Hematopoietic multipotent progenitor cell treated with erythropoietin and hydrocortisone succinate and interleukin-3 and kit ligand, for 6 days (in vitro differentiated cells): ENCODE measurements around the gene FURIN.
"Not testable (repeated sequence)": the region's sequence is repeated elsewhere in the genome, so short reads cannot be mapped to it uniquely, and the experiment has no call there.

Source experiments
- DNase-seq: peaks from one replicate; pipeline ENCODE4 v3.0.0-alpha.2; 2015

Gene FURIN

DNA sequence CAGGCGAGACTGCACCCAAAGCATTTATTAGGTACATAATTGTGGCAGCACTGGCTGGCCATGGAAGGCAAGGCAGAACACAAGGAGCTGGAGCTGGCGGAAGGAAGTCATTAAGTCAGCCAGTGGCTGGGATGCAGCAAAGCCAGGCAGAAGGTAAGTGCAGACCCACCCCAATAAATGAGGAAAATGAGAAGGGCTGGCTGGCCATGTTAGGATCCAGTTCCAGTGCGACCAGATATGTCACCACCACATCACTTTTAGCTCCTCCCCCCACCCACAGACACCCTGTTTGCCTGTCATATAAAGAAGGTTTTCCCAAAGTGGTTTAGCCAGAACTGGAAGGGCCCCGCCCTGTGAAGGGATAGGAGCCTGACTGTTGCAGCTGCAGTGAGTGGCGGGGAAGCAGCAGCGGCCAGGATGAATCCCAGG is at the start of gene FURIN:
FURIN (plus strand) TSS at position 328 of the 429 bp plus-strand sequence. CDS start 7,153 bp downstream, outside the sequence.
- peak; percentile 42 for DNase-seq

GRCh38 chr15:90819390-90819789 is 49.0 kb upstream of the FURIN start:
- peak; percentile 37 for DNase-seq

GRCh38 chr15:90819850-90820249 is 48.5 kb upstream of the FURIN start:
- DNase-seq: peak; percentile 54

GRCh38 chr15:90820481-90820880 is 47.9 kb upstream of the FURIN start:
- no peak for DNase-seq

- DNase-seq: no peak
These were observed 46.0 kb upstream of the FURIN start for GRCh38 chr15:90822204-90822955.

DNA sequence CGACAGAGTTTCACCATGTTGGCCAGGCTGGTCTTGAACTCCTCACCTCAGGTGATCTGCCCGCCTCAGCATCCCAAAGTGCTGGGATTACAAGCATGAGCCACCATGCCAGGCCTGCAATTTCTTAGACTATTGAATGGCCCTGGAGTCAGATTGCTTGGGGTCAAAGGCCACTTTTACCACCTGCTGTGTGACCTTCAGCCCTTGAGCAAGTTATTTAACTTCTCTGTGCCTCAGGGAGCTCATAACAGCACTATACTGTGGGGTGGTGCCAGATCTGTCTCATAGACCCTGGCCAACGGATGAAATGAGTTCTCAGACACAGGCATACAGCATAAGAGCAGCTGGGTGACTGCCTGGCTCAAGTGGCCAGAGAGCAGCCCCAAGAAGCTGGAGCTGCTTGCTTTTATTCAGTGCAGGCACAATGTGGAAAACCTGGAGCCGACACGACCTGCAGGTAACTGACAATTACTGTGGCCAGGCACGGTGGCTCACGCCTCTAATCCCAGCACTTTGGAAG is 44.9 kb upstream of the FURIN start:
- DNase-seq: no peak

DNA sequence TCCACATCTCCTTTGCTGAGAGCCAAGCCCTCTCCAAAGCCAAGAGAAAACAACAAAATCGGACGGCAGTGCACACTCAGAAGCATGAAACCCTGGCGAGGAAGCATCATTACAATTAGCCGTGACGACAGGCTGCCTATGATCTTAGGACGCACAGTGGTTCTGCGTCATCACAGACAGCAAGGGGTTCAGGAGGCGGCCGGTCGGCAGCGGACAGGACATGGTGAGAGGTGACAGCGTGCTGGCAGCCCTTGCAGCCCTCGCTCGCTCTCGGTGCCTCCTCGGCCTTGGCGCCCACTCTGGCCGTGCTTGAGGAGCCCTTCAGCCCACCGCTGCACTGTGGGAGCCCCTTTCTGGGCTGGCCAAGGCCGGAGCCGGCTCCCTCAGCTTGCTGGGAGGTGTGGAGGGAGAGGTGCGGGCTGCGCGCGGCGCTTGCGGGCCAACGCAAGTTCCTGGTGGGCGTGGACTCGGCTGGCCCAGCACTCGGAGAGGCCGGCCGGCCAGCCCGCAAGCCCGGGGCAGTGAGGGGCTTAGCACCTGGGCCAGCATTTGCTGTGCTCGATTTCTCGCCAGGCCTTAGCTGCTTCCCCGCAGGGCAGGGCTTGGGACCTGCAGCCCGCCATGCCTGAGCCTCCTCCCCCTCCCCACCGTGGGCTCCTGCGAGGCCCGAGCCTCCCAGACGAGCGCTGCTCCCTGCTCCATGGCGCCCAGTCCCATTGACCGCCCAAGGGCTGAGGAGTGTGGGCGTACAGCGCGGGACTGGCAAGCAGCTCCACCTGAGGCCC is 43.1 kb upstream of the FURIN start:
- not testable (repeated sequence) for DNase-seq

DNA sequence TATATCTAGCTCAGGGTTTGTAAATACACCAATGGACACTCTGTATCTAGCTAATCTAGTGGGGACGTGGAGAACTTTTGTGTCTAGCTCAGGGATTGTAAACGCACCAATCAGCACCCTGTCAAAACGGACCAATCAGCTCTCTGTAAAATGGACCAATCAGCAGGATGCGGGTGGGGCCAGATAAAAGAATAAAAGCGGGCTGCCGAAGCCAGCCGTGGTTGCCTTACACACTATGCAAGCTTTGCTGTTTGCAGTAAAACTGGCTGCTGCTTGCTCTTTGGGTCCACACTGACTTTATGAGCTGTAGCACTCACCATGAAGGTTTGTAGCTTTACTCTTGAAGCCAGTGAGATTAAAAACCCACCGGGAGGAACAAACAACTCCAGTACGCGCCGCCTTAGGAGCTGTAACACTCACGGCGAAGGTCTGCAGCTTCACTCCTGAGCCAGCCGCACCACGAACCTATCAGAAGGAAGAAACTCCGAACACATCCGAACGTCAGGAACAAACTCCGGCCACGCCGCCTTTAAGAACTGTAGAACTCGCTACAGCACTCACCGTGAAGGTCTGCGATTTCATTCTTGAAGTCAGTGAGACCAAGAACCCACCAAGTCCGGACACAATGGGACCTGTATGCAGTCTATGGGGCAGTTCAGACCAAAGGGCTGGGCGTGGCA is 42.0 kb upstream of the FURIN start:
- DNase-seq: not testable (repeated sequence)

- no peak for DNase-seq
These were observed 41.4 kb upstream of the FURIN start for GRCh38 chr15:90826886-90827435.

- DNase-seq: no peak
These were observed 40.3 kb upstream of the FURIN start for GRCh38 chr15:90828111-90828510.

- DNase-seq: no peak
These were observed 39.3 kb upstream of the FURIN start for GRCh38 chr15:90829126-90829525.

GRCh38 chr15:90829942-90830440 is 38.4 kb upstream of the FURIN start:
- DNase-seq: peak; percentile 61

- DNase-seq: no peak
These were observed 33.8 kb upstream of the FURIN start for GRCh38 chr15:90834626-90835025.

- no peak for DNase-seq
These were observed 32.0 kb upstream of the FURIN start for GRCh38 chr15:90836296-90836871.

DNA sequence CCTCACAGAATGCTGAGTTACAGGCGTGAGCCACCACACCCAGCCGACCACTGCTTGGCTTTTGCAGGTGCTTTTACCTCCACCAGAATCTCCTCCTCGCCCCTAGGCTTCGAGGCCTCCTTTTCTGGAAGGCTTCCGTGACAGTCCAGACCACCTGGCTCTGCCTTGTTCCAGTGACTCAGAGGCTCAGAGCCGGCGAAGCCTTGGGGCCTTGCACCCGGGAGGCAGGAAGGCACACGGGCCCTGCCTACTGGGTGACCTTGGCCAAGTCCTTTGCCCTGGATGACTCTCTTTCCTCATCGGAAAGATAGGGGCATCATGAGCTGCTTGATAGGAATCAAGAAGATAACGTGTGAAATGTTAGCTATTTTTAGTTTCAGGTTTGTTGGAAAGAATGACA is 31.3 kb upstream of the FURIN start:
- DNase-seq: no peak

DNA sequence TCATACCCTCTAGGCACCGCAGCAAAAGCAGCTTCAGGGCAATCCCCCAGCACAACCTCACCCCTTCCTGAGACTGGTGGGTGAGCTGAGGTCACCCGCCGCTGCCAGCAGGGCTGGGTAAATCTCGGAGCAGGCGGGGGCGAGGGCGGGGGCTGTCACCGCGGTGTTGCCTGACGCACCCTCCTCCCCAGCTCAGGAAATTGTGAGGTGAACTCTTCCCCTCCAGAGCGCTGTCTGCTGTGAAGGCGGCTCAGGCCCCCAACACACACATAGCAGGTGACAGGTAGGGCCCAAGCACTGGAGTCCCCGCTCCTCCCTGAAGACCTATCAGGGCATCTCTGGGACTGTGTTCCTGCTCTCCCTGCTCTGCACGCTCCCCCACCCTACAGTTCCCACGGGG is 30.2 kb upstream of the FURIN start:
- DNase-seq: peak; percentile 74

DNA sequence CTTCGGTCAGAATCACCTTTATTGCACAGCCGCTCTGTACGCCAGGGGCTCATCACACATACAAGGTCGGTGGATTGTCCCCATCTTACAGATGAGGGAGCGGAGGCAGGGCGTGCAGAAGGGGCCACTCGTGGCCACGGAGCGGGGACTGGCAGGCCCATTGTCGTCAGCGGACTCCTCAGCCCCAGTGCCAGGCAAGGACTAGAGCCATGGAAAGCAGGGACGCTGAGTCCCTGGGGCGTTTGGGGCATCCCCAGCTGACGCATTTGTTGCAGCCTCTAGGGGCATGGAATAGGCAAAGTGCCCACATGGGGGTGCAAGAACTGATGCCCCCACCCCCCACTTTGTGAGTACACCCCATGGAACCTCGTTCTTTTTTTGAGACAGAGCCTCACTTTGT is 29.8 kb upstream of the FURIN start:
- no peak for DNase-seq

- DNase-seq: peak; percentile 88
These were observed 29.0 kb upstream of the FURIN start for GRCh38 chr15:90839187-90840071.

DNA sequence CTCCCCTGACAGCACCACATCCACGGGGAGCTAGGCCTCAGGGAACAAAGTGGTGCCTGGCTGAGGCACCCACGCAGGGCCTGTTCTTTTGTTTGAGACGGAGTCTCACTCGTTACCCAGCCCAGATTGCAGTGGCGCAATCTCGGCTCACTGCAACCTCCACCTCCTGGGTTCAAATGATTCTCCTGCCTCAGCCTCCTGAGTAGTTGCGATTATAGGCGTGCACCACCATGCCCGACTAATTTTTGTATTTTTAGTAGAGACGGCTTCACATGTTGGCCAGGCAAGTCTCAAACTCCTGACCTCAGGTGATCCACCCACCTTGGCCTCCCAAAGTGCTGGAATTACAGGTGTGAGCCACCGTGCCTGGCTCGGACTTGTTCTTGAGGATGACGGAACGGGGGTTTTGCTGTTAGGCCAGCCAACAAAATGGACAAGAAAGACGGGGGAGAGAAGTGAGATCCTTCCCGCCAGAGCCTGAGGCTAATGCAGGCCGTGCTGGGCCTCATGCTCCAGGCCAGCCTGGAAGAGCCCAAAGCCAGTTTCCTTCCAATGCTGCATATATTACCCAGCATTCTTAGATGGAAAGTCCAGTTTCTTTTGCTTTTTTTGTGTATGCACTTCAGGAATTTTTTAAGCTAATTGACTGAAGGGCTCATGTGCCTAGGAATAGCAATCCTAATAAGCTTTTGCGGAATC is 28.1 kb upstream of the FURIN start:
- no peak for DNase-seq

GRCh38 chr15:90840954-90841353 is 27.4 kb upstream of the FURIN start:
- DNase-seq: peak; percentile 97

GRCh38 chr15:90844696-90845095 is 23.7 kb upstream of the FURIN start:
- DNase-seq: no peak
